SK-N-DZ (cell line): Measurements from ENCODE around the gene BLOC1S5.
"Not testable (repeated sequence)": the region's sequence is repeated elsewhere in the genome, so short reads cannot be mapped to it uniquely, and the experiment has no call there.

Experiments
- DNase-seq: peaks from one replicate; pipeline ENCODE4 v3.0.0-alpha.2; 2015; ENCODE audit warnings: low spot score

BLOC1S5 gene

GRCh38 chr6:7993952-7994351 is 70.2 kb downstream of the BLOC1S5 start:
- no peak for DNase-seq

GRCh38 chr6:7993399-7993798 is 70.8 kb downstream of the BLOC1S5 start:
- DNase-seq, result no peak

GRCh38 chr6:7992002-7992815 is 72.0 kb downstream of the BLOC1S5 start:
- peak; percentile 50 for DNase-seq

GRCh38 chr6:7991536-7991935 is 72.7 kb downstream of the BLOC1S5 start:
- no peak for DNase-seq

GRCh38 chr6:7986219-7986618 is 78.0 kb downstream of the BLOC1S5 start:
- no peak for DNase-seq

GRCh38 chr6:7983967-7984366 is 80.2 kb downstream of the BLOC1S5 start:
- DNase-seq, result not testable (repeated sequence)

GRCh38 chr6:7979831-7980230 is 84.4 kb downstream of the BLOC1S5 start:
- no peak for DNase-seq

GRCh38 chr6:7978736-7979135 is 85.5 kb downstream of the BLOC1S5 start:
- no peak for DNase-seq

- no peak for DNase-seq
Measured at GRCh38 chr6:7976485-7977056, 87.6 kb downstream of the BLOC1S5 start.

- no peak for DNase-seq
Measured at GRCh38 chr6:7975764-7976146, 88.4 kb downstream of the BLOC1S5 start.

GRCh38 chr6:7974938-7975763 is 89.0 kb downstream of the BLOC1S5 start:
- no peak for DNase-seq

GRCh38 chr6:7974565-7974937 is 89.6 kb downstream of the BLOC1S5 start:
- DNase-seq, result no peak

GRCh38 chr6:7973584-7973983 is 90.6 kb downstream of the BLOC1S5 start:
- no peak for DNase-seq

- DNase-seq, result no peak
Measured at GRCh38 chr6:7971499-7971898, 92.7 kb downstream of the BLOC1S5 start.

GRCh38 chr6:7970616-7971015 is 93.6 kb downstream of the BLOC1S5 start:
- no peak for DNase-seq
